ENCODE measurements around the gene PCNP.
"Not testable (repeated sequence)": the region's sequence is repeated elsewhere in the genome, so short reads cannot be mapped to it uniquely, and the experiment has no call there.

PCNP gene

DNA sequence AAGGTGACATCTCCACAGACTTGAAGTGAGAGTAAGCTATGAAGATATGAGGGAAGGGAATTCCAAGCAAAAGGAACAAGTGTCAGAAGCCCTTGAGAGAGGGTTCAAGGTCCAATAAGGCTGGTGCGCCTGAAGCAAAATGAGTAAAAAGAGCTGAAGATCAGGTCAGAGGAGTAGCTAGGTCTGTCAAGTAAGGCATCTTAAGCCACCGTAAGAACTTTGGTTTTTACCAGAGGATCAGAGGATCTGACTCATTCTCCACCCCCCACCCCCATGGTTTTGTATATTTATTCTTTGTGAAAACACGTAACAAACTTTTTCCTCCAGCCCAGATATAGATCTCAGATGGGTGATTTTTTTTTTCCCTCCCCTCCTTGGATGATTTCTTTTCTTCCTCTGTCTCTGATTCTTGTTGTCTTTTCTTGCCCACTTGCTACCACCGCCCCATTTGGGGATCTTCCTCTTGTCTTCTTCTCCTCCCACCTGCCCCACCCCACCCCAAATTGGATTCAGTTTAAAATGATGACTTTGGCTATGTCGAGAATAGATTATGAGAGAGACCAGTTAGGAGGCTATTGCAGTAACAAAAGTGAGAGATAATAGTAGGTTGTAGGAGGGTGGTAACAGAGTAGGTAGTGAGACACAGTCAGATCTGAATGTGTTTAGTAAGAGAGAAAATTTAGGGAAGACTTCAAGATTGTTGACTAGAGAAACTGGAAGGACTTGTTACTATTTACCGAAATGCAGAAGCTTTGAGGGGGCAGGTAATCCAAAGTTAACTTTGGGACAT, 6.3 kb upstream of the PCNP start:
- FAIRE-seq: no peak

DNA sequence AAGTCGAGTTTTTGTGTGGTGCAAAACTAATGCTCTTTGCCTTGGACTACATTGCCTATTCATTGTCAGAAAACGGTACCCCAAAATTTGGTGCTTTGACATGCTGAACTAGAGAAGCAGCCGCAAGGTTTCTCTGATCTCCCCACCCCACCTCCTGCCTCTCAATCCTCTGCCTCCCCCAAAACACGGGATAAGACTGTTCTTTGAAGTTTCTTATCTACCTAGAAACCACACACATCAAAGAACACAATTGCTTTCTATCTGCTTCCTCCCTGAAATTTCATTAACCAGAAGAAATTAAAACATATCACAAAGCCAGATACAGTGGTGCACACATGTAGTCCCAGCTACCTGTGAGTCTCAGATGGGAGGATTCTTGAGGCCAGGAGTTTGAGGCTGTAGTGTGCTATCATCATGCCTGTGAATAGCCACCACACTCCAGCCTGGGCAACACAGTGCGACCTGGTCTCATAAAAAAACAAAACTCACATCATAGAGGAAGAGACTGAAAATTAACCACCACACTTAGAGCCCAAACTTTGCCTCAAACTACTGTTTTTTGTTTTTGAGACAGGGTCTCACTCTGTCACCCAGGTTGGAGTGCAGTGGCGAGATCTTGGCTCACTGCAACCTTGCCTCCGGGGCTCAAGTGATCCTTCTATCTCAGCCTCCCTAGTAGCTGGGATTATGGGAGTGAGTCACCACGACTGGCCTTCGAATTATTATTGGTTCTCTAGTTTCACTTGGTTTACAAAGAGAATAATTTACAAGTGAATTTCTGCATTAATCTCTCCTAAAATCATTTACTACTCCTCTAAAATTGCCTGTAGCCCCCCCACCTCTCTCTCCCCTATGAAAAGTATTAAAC, 2.7 kb upstream of the PCNP start:
- FAIRE-seq: no peak

DNA sequence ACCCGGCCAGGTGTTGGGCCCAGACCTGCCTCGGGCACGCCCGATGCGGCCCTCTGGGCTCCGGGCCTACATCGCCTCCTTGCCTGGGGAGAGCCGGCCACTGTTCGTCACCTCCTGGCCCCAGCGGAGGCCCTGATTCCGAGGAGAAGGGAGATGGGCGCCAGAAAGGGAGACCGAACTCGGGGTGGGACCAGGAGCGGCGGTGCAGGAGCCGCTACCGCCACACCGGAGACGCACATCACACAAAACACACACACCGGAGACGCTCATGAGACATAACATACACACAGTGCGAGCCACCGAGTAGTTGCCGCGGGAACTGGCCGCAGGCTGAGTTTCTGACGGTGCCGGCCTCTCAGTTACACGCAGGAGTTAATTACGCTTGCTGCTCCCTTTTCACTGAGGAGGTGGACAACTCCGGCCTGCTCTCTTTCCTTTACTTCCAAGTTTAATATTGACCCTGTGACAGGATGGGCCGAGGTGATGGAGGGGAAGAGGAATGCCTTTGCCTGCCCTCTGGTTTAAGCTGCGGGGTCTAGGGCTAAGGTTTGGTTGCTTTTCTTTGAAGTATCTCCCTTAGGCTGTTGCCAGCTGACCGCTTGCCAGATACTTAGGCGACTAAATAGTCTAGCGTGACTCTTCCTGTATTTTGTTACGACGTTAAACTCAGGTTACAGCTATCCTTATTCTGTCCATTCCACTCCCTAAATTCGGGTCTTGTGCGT, 570 bp downstream of the PCNP start:
- no peak for FAIRE-seq

DNA sequence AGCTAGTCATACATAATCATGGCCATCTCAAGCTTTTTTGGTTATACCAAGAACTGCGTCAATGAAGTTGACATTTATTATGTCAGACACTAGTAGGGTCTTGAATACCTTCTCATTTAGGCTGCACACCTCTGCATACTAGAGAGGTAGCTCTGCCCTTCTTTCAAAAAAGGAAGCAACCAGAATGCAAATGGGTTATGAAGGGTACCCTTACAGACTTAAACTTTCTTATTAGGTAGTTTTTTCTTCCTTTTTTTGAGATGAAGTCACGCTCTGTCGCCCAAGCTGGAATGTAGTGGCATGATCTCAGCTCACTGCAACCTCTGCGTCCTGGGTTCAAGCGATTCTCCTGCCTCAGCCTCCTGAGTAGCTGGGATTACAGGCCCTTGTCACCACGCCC, 3.3 kb downstream of the PCNP start:
- no peak for FAIRE-seq

DNA sequence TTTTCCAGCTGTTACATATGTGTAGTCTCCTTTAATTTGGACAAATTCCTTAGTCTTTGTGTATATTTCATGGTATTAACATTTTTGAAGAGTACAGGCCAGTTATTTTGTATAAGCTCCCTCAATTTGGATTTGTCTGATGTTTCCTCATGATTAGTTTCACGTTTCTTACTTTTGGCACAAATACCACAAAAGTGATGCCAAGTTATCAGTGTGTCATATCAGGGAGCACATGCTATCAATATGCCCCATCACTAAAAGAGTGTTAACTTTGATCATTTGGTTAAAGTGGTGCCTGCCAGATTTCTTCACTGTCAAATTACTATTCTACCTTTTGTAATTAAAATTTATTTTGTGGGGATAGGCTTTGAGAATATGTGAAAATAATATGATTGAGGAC, 14.6 kb downstream of the PCNP start:
- FAIRE-seq: no peak

DNA sequence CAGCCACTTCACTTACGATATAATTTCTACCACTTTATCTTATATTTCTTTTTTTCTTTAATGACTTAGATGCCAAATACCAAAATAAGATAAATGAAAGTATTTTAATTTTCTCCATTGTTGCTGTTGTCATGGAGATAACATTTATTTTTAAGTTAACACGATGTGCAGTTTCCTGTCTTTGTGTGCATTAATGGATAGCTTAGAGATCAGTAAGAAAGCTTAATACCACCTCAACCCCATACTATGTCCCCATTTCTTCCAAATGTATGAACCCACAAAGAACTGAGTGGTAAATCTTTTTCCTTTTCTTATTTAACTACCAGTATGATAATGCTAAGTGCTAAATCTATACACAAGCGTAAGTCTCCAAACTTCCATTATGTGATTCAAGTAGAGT, 17.1 kb downstream of the PCNP start:
- no peak for FAIRE-seq

DNA sequence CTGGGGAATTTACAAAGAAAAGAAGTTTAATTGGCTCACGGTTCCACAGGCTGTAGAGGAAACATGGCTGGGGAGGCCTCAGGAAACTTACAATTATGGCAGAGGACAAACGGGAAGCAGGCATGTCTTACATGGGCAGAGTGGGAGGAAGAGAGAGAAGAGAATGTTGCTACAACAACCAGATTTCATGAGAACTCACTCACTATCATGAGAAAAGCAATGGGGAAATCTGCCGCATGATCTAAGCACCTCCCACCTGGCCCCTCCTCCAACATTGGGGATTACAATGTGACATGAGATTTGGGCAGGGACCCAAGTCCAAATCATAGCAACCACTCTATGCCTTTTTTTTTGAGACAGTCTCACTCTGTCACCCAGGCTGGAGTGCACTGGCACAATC, 28.8 kb downstream of the PCNP start:
- FAIRE-seq: no peak

DNA sequence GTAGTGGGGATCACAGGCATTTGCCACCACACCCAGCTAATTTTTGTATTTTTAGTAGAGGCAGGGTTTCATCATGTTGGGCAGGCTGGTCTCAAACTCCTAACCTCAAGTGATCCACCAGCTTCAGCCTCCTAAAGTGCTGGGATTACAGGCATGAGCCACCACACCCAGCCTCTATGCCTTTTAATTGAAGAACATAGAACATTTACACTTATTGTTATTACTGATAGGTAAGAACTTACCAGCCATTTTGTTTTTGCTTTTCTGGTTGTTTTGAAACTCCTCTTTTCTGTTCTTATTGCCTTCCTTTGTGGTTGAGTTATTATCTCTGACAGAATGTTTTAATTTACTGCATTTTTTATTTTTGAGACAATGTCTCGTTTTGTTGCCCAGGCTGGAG, 29.2 kb downstream of the PCNP start:
- FAIRE-seq: no peak

DNA sequence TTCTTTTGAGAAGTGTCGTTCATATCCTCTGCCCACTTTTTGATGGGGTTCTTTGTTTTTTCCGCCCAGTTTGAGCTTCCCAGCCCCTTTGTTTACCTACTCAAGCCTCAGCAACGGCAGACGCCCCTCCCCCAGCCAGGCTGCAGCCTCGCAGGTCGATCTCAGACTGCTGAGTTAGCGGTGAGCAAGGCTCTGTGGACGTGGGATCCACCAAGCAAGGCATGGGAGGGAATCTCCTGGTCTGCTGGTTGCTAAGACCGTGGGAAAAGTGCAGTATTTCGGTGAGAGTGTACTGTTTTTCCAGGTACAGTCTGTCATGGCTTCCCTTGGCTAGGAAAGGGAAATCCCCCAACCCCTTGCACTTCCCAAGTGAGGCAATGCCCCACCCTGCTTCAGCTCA, 31.4 kb downstream of the PCNP start:
- FAIRE-seq: not testable (repeated sequence)

DNA sequence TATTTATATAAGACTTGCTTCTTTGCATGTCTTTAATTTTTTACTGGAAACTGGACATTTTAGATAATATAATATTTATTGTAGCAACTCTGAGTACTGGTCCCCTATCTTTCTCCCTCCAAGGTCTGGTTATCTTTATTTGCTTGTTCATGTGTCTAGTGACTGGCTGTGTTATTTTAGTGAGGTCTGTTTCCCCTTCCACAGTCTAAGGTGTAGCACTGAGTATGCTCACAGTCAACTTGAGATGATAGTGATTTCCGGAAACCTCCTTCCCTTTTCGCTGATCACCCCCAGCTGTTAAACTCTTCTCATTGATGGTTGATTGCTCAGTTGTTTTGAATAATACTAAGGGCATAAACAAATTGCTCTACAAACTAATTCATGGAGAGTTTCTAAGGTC, 37.0 kb downstream of the PCNP start:
- FAIRE-seq: no peak

DNA sequence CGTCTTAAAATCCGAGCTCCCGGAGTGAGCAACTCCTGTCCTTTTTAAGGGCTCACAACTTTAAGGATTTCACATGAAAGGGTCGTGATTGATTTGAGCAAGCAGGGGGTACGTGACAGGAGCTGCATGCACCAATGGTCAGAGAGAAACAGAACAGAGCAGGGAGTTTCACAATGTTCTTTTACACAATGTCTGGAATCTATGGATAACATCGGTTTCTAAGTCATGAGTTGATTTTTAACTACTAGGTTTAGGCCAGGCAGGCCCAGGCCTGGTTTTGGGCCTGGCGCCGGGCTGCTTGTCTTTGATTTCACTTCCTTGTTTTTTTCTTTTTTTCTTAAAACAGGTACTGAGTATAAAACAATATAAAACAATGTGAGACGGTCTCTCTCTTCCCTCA, 39.0 kb downstream of the PCNP start:
- FAIRE-seq: not testable (repeated sequence)

DNA sequence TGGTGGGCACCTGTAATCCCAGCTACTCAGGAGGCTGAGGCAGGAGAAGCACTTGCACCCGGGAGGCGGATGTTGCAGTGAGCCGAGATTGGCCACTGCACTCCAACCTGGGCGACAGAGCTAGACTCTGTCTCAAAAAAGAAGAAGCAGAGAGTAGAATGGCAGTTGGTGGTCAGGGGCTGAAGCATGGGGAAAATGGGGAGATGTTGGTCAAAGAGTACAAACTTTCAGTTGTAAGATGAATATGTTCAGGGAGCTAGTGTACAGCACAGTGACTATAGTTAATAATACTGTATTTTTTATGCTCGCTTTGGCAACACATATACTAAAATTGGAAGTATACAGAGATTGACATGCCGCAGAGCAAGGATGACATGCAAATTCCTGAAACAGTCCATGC, 41.5 kb downstream of the PCNP start:
- FAIRE-seq: no peak

DNA sequence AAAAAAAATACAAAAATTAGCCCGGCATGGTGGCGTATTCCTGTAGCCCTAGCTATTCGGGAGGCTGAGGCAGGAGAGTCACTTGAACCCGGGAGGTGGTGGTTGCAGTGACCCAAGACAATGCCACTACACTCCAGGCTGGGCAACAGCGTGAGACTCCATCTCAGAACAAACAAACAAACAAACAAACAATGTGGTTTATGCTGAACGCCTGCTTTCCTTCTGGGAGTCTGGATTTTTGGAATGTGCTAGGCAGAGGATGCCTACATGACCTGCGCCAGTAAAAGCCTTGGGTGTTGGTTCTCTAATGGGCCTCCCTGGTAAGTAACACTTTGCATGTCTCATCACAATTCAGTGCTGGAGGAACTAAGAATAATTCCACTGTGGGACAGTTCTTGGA, 43.5 kb downstream of the PCNP start:
- no peak for FAIRE-seq

DNA sequence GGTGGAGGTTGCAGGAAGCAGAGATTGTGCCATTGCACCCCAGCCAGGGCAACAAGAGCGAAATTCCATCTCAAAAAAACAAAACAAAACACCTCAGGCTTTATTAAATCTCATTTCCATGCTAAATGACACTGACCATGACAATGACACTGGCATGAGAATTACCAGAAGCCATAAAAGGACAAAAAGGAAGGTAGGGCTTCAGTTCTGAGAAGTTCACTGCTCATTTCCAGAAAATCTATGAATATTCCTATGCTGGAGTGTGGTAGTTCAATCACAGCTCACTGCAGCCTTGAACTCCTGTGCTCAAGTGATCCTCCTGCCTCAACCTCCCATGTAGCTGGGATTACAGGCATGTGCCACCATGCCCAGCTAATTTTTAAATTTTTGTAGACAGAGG, 44.7 kb downstream of the PCNP start:
- no peak for FAIRE-seq

DNA sequence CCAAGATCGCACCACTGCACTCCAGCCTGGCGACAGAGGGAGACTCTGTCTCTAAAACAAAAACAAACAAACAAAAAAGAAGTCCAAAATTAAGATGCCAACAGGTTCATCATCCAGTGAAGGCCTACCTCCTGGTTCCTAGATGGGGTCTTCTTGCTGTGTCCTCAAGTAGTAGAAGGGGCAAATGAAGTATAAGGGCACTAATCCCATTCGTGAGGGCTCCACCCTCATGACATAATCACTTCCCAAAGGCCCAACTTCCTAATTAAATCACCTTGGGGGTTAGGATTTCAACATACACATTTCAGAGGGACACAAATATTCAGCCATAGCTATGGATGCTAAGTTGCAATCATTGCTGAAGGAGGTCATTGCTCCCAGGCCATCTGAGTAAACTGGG, 45.8 kb downstream of the PCNP start:
- no peak for FAIRE-seq

DNA sequence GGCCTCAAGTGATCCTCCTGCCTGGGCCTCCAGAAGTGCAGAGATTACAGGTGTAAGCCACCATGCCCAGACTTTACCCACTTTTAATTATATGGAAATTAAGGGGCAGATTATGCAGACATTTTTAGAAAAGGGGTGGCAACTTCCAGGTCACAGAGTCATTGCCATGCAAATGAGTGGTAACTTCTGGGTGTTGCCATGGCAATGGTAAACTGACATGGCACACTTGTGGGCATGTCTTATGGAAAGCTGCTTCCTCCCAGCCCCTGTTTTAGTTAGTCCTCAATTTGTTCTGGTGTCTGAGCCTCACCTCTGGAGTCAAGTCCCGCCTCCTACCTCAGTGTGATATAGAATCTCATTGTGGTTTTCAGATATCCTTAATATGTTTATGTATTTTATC, 49.7 kb downstream of the PCNP start:
- no peak for FAIRE-seq

DNA sequence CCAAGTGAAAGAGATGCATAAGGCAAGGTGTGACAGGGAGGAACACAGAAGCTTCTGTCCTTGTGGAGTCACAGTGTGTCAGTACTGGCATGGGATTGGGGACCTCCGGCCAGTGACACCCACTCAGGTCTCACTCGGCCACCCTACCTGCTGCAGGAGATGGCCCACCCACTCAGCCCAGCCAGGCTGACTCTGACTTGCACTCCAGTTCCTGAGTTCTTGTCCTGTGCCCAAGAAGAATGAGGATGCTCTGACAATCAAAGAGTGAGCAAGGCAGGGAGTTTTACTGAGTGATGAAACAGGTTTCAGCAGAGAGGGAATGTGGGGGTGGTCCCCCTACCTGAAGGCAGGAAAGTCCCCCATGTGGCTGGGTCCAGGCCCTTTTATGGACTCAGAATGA, 50.9 kb downstream of the PCNP start:
- no peak for FAIRE-seq

DNA sequence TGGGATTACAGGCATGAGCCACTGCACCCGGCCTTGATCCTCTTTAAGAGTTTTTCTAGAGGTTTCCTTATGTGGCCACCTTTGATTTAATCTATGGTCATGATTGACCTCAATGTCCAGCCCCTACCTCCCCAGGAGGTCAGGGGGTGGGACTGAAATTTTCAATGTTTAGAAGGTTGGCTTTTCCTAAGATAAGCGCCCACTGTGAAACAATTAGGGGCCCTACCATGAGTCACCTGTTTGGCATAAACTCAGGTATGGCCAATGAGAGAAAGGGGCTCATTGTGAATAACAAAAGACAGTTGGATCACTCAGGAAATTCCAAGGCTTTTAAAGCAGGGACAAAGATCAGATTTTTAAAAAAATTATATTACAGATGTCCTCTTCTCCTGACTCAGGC, 51.9 kb downstream of the PCNP start:
- no peak for FAIRE-seq

DNA sequence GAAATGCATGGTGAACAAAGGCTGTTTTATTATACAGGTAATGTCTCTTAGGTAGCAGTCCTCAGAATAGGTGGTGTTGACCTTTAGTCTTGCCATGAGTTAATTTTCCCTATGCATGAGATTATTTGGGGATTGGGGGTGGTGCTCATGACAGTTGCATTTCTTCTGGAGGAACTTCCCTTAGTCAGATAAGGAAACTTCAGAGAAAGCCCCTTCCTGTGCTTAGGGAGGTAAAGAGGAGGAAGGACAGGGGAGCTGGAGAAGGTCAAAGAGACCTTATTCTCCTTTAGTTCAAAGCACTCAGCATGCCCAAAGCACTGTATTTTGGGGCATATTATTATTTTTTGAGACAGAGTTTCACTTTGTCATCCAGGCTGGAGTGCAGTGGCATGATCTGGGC, 55.2 kb downstream of the PCNP start:
- no peak for FAIRE-seq

DNA sequence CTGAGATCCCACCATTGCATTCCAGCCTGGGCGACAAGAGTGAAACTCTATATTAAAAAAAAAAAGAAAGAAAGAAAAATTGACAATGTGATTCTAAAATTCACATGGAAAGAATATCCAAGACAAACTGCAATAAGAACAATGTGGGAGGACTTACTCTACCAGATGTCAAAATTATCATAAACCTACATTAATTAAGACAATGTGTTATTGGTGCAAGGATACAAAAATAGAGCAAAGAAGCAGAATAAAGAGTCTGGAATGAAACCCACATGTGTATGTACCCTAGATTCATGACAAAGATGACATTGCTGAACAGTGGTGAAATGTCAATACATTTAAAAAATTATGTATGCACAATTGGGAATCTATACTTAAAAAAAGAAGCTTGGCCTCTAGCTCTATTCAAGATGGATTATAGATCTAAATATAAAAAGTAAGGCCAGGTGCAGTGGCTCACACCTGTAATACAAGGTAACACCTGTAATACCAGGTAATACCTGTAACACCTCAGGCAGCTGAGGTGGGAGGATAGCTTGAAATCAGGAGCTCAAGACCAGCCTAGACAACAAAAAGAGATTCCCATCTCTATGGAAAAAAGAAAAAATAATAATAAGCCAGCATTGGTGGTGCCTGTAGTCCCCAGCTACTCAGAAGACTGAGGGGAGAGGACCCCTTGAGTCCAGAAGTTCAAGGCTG, 57.3 kb downstream of the PCNP start:
- no peak for FAIRE-seq

DNA sequence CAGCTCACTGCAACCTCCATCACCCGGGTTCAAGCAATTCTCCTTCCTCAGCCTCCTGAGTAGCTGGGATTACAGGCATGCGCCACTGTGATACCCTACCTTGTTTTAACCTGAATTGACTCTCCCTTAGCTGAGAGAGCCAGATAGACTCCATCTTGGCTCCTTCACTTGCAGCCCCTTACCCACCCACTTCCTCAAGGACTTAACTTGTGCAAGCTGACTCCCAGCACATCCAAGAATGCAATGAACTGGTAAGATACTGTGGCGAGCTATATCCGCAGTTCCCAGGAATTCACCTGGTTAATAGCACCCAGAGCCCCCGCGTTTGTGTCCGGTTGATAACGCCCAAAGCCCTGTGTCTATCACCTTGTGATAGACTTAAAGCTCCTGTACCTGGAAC, 58.0 kb downstream of the PCNP start:
- not testable (repeated sequence) for FAIRE-seq

DNA sequence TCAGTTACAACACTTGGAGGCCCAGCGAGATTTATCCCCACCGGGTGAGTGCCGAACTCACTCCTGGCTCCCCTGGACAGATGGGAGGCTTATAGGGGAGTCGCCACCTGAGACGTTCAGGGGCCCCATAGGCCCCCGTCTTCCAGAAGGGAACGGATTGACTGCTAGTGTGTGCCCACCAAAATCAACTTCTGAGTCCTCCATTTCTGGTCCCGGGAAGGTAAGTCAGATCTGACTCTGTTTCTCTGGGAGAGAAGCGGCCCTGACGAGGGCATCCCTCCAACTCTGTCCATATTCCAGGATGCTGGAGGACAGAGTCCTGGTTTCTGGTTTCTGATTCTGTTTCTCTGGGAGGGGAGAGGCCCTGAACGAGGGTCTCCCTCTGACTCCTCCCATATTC, 58.6 kb downstream of the PCNP start:
- FAIRE-seq: no peak

DNA sequence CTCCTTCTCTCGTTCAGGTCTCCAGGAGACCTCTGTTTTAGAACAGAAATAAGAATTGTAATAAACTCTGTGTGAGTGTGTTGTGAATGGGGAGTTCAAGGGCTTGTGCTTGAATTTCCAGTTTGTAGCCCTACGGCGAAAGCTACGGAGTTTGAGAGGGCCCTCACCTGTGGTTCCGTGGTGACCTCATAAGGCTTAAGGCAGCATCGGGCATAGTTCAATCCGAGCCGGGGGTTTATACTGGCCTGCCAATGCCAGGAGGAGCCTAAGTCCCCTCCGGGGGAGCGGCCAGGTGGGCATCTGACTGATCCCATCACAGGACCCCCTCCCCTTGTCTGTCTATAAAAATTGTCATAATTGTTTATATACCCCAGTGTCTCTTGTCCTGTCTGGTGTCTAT, 59.2 kb downstream of the PCNP start:
- FAIRE-seq: no peak

All from endometrium (tissue), 2 donors.